Measurements from ENCODE around the gene TSSK6. TPM values are rescaled to one million over a fixed set of nuclear protein-coding genes. Genes with fewer than 3 reads are reported as not detected.
A peak's percentile ranks its signal among the peaks of the same experiment; 100 is the strongest.

TSSK6 gene
- total RNA-seq, 1 experiment from 2014 or later = 4.7 TPM

- DNase-seq (ENCODE audit: low spot score) = no peak
- CTCF ChIA-PET = interaction anchor here (0.7 to 5.2 kb wide), 10 partner anchors 13 to 146 kb away, joined by 3 to 84 read pairs (median 6); no protein-coding TSS in a partner anchor
- TF ChIP-seq NR3C1 (CRISPR knock-in tag; conservative IDR thresholded peaks at IDR 0.05; ENCODE audit: low read depth) (no peak), HMGXB4 (CRISPR knock-in tag; IDR thresholded peaks at IDR 0.05) (no peak), ERG (CRISPR knock-in tag; IDR thresholded peaks at IDR 0.05) (no peak), AR (CRISPR knock-in tag; IDR thresholded peaks at IDR 0.05) (no peak), ZNF263 (CRISPR knock-in tag; IDR thresholded peaks at IDR 0.05; ENCODE audit: low read depth) (no peak), NR1H2 (CRISPR knock-in tag; IDR thresholded peaks at IDR 0.05) (no peak), MLX (CRISPR knock-in tag; IDR thresholded peaks at IDR 0.05) (no peak), JAZF1 (CRISPR knock-in tag; IDR thresholded peaks at IDR 0.05) (no peak), ZNF512 (CRISPR knock-in tag; IDR thresholded peaks at IDR 0.05; ENCODE audit: borderline replicate concordance) (no peak), IRF2 (CRISPR knock-in tag; IDR thresholded peaks at IDR 0.05; ENCODE audit: borderline replicate concordance, low read depth) (no peak), USF2 (CRISPR knock-in tag; IDR thresholded peaks at IDR 0.05) (no peak), CREB1 (CRISPR knock-in tag; IDR thresholded peaks at IDR 0.05) (no peak), ZNF425 (CRISPR knock-in tag; conservative IDR thresholded peaks at IDR 0.05) (no peak), OVOL2 (CRISPR knock-in tag; IDR thresholded peaks at IDR 0.05; ENCODE audit: borderline replicate concordance) (no peak), SP1 (CRISPR knock-in tag; conservative IDR thresholded peaks at IDR 0.05) (no peak), TP53 (CRISPR knock-in tag; IDR thresholded peaks at IDR 0.05) (no peak)
- peaks cover 53% of the 10 kb centered on the region for H3K4me1 Mint-ChIP-seq
- H3K27me3 Mint-ChIP-seq (ENCODE audit: low read depth) = no peaks in the 10 kb centered on the region
- no peak for ATAC-seq
- no peaks in the 10 kb centered on the region for H3K9me3 Mint-ChIP-seq
- peaks cover 12% of the 10 kb centered on the region for H3K36me3 Mint-ChIP-seq
- POLR2A ChIA-PET = interaction anchor here (1.7 to 2.2 kb wide), 3 partner anchors 13 to 83 kb away, joined by 5 to 8 read pairs (median 5); partner anchors contain the start of gene GATAD2A
- H3K27ac Mint-ChIP-seq = peak overlapping the region; percentile 99
- peak overlapping the region; percentile 9; the same call in 1 of the 2 replicates for H3K4me3 Mint-ChIP-seq
Measured at GRCh38 chr19:19487950-19488874, 27.1 kb downstream of the TSSK6 start.
